ENCODE measurements around the gene SOWAHA.

Gene SOWAHA

GRCh38 chr5:132807163-132807838 lies 5.8 kb upstream of the SOWAHA start:
- no peak for TF ChIP-seq Cebpa-rat (IDR thresholded peaks at IDR 0.05)
- peaks cover 22% of the 10 kb centered on the region for H3K4me1 ChIP-seq
- H3K4me3 ChIP-seq: no peak overlapping the region
- H4K20me1 ChIP-seq: 0 out of 2 replicates have a peak, but pooled peaks cover 3% of the 10 kb centered on the region
- no peaks in the 10 kb centered on the region for H3K9me3 ChIP-seq
- H3K27ac ChIP-seq: no peak overlapping the region
- peak overlapping the region; percentile 76 for H3K4me2 ChIP-seq
- H3K36me3 ChIP-seq: no peaks in the 10 kb centered on the region
- H3K27me3 ChIP-seq: peaks cover 21% of the 10 kb centered on the region
- peak overlapping the region; percentile 21; the same call in 1 of the 2 replicates for H3K9ac ChIP-seq

GRCh38 chr5:132808448-132808847 lies 4.7 kb upstream of the SOWAHA start:
- H4K20me1 ChIP-seq: peaks cover 13% of the 10 kb centered on the region; the same call in 1 of the 2 replicates
- H3K9ac ChIP-seq: no peak overlapping the region
- peaks cover 32% of the 10 kb centered on the region for H3K27me3 ChIP-seq
- H3K4me2 ChIP-seq: no peak overlapping the region
- no peaks in the 10 kb centered on the region for H3K36me3 ChIP-seq
- no peak for TF ChIP-seq Cebpa-rat (IDR thresholded peaks at IDR 0.05)
- no peak overlapping the region for H3K4me3 ChIP-seq
- H3K27ac ChIP-seq: no peak overlapping the region
- H3K4me1 ChIP-seq: peaks cover 30% of the 10 kb centered on the region
- H3K9me3 ChIP-seq: no peaks in the 10 kb centered on the region

GRCh38 chr5:132808866-132809265 lies 4.2 kb upstream of the SOWAHA start:
- no peak overlapping the region for H3K4me3 ChIP-seq
- peaks cover 36% of the 10 kb centered on the region for H3K27me3 ChIP-seq
- peaks cover 34% of the 10 kb centered on the region for H3K4me1 ChIP-seq
- TF ChIP-seq Cebpa-rat (IDR thresholded peaks at IDR 0.05): no peak
- no peak overlapping the region for H3K4me2 ChIP-seq
- no peak overlapping the region for H3K9ac ChIP-seq
- H3K27ac ChIP-seq: no peak overlapping the region
- peaks cover 18% of the 10 kb centered on the region for H4K20me1 ChIP-seq
- H3K9me3 ChIP-seq: peaks cover 1% of the 10 kb centered on the region
- H3K36me3 ChIP-seq: no peaks in the 10 kb centered on the region

- H4K20me1 ChIP-seq: peaks cover 26% of the 10 kb centered on the region
- peaks cover 11% of the 10 kb centered on the region for H3K9me3 ChIP-seq
- no peak overlapping the region for H3K9ac ChIP-seq
- no peak overlapping the region for H3K27ac ChIP-seq
- no peak for TF ChIP-seq Cebpa-rat (IDR thresholded peaks at IDR 0.05)
- peaks cover 54% of the 10 kb centered on the region for H3K27me3 ChIP-seq
- peaks cover 30% of the 10 kb centered on the region for H3K4me1 ChIP-seq
- no peaks in the 10 kb centered on the region for H3K36me3 ChIP-seq
- no peak overlapping the region for H3K4me2 ChIP-seq
- H3K4me3 ChIP-seq: no peak overlapping the region
Measured at GRCh38 chr5:132810605-132811004, 2.5 kb upstream of the SOWAHA start.

- Histone ChIP-seq H3K27me3 (peaks cover 59% of the 10 kb centered on the region), H4K20me1 (peaks cover 26% of the 10 kb centered on the region), H3K9ac (no peak overlapping the region), H3K27ac (no peak overlapping the region), H3K9me3 (peaks cover 11% of the 10 kb centered on the region), H3K4me3 (no peak overlapping the region), H3K4me2 (no peak overlapping the region), H3K4me1 (peaks cover 20% of the 10 kb centered on the region), H3K36me3 (no peaks in the 10 kb centered on the region)
- no peak for TF ChIP-seq Cebpa-rat (IDR thresholded peaks at IDR 0.05)
Measured at GRCh38 chr5:132812123-132812765, 858 bp upstream of the SOWAHA start.

GRCh38 chr5:132813599-132814502 lies 749 bp downstream of the SOWAHA start:
- TF ChIP-seq Cebpa-rat (IDR thresholded peaks at IDR 0.05): no peak
- peak overlapping the region; percentile 68 for H3K4me3 ChIP-seq
- H3K27ac ChIP-seq: no peak overlapping the region
- H4K20me1 ChIP-seq: peaks cover 26% of the 10 kb centered on the region
- no peaks in the 10 kb centered on the region for H3K36me3 ChIP-seq
- H3K4me1 ChIP-seq: peaks cover 13% of the 10 kb centered on the region
- H3K27me3 ChIP-seq: peaks cover 75% of the 10 kb centered on the region
- peak overlapping the region; percentile 96 for H3K4me2 ChIP-seq
- H3K9ac ChIP-seq: no peak overlapping the region; the same call in 1 of the 2 replicates
- H3K9me3 ChIP-seq: peaks cover 11% of the 10 kb centered on the region

- H3K4me1 ChIP-seq: peaks cover 13% of the 10 kb centered on the region
- peaks cover 81% of the 10 kb centered on the region for H3K27me3 ChIP-seq
Measured at GRCh38 chr5:132814503-132815294, 1.6 kb downstream of the SOWAHA start.

GRCh38 chr5:132815454-132815853 lies 2.4 kb downstream of the SOWAHA start:
- Histone ChIP-seq H3K4me1 (peaks cover 13% of the 10 kb centered on the region), H3K27me3 (peaks cover 88% of the 10 kb centered on the region), H3K4me3 (no peak overlapping the region), H3K36me3 (no peaks in the 10 kb centered on the region), H4K20me1 (peaks cover 26% of the 10 kb centered on the region), H3K27ac (no peak overlapping the region), H3K4me2 (no peak overlapping the region), H3K9me3 (peaks cover 11% of the 10 kb centered on the region), H3K9ac (no peak overlapping the region)
- TF ChIP-seq Cebpa-rat (IDR thresholded peaks at IDR 0.05): no peak

More at GRCh38 chr5:132814503-132815294, 1.6 kb downstream of the SOWAHA start:
- H3K9ac ChIP-seq: no peak overlapping the region
- H3K36me3 ChIP-seq: no peaks in the 10 kb centered on the region
- H3K4me3 ChIP-seq: no peak overlapping the region
- no peak overlapping the region for H3K27ac ChIP-seq
- H3K4me2 ChIP-seq: no peak overlapping the region
- peaks cover 26% of the 10 kb centered on the region for H4K20me1 ChIP-seq
- no peak for TF ChIP-seq Cebpa-rat (IDR thresholded peaks at IDR 0.05)
- H3K9me3 ChIP-seq: peaks cover 11% of the 10 kb centered on the region

- TF ChIP-seq Cebpa-rat (IDR thresholded peaks at IDR 0.05): no peak
- H3K27ac ChIP-seq: no peak overlapping the region
- H3K4me2 ChIP-seq: no peak overlapping the region
- H4K20me1 ChIP-seq: peaks cover 26% of the 10 kb centered on the region
- no peaks in the 10 kb centered on the region for H3K36me3 ChIP-seq
- no peak overlapping the region for H3K4me3 ChIP-seq
- H3K4me1 ChIP-seq: peaks cover 13% of the 10 kb centered on the region
- no peak overlapping the region for H3K9ac ChIP-seq
- peaks cover 89% of the 10 kb centered on the region for H3K27me3 ChIP-seq
- H3K9me3 ChIP-seq: peaks cover 11% of the 10 kb centered on the region
Measured at GRCh38 chr5:132816083-132816482, 3.0 kb downstream of the SOWAHA start.

Measured in BLaER1 (cell line).